ENCODE data around the gene MGAT5.

MGAT5 gene

GRCh38 chr2:134449751-134450513 lies 196.1 kb downstream of the MGAT5 start:
- no peak for DNase-seq (ENCODE audit: low spot score)

- DNase-seq (ENCODE audit: low spot score), result no peak
Measured at GRCh38 chr2:134451347-134451630, 197.4 kb downstream of the MGAT5 start.

GRCh38 chr2:134452042-134452733 lies 198.3 kb downstream of the MGAT5 start:
- DNase-seq (ENCODE audit: low spot score), result no peak

- no peak for DNase-seq (ENCODE audit: low spot score)
Measured at GRCh38 chr2:134453476-134453875, 199.6 kb downstream of the MGAT5 start.

GRCh38 chr2:134453973-134454372 lies 200.1 kb downstream of the MGAT5 start:
- no peak for DNase-seq (ENCODE audit: low spot score)

- no peak for DNase-seq (ENCODE audit: low spot score)
Measured at GRCh38 chr2:134454426-134454825, 200.6 kb downstream of the MGAT5 start.

- no peak for DNase-seq (ENCODE audit: low spot score)
Measured at GRCh38 chr2:134454931-134455330, 201.1 kb downstream of the MGAT5 start.

- no peak for DNase-seq (ENCODE audit: low spot score)
Measured at GRCh38 chr2:134455426-134455825, 201.6 kb downstream of the MGAT5 start.

- no peak for DNase-seq (ENCODE audit: low spot score)
Measured at GRCh38 chr2:134457353-134457752, 203.5 kb downstream of the MGAT5 start.

GRCh38 chr2:134457765-134458472 lies 204.0 kb downstream of the MGAT5 start:
- DNase-seq (ENCODE audit: low spot score), result no peak

GRCh38 chr2:134458473-134458853 lies 204.6 kb downstream of the MGAT5 start:
- DNase-seq (ENCODE audit: low spot score), result no peak

- no peak for DNase-seq (ENCODE audit: low spot score)
Measured at GRCh38 chr2:134458950-134459349, 205.1 kb downstream of the MGAT5 start.

GRCh38 chr2:134459706-134460406 lies 206.0 kb downstream of the MGAT5 start:
- no peak for DNase-seq (ENCODE audit: low spot score)

- DNase-seq (ENCODE audit: low spot score), result peak; percentile 53
Measured at GRCh38 chr2:134460583-134460998, 206.7 kb downstream of the MGAT5 start.

GRCh38 chr2:134461511-134461910 lies 207.6 kb downstream of the MGAT5 start:
- DNase-seq (ENCODE audit: low spot score), result no peak

GRCh38 chr2:134462275-134462674 lies 208.4 kb downstream of the MGAT5 start:
- no peak for DNase-seq (ENCODE audit: low spot score)

GRCh38 chr2:134462791-134463698 lies 209.2 kb downstream of the MGAT5 start:
- DNase-seq (ENCODE audit: low spot score), result no peak

GRCh38 chr2:134463699-134464022 lies 209.8 kb downstream of the MGAT5 start:
- no peak for DNase-seq (ENCODE audit: low spot score)

GRCh38 chr2:134465228-134466105 lies 211.6 kb downstream of the MGAT5 start:
- no peak for DNase-seq (ENCODE audit: low spot score)

GRCh38 chr2:134466141-134466540 lies 212.3 kb downstream of the MGAT5 start:
- DNase-seq (ENCODE audit: low spot score), result peak; percentile 41

GRCh38 chr2:134468164-134468563 lies 214.3 kb downstream of the MGAT5 start:
- DNase-seq (ENCODE audit: low spot score), result no peak
